ENCODE results near the gene ABT1. TPM values are rescaled to one million over a fixed set of nuclear protein-coding genes. Genes with fewer than 3 reads are reported as not detected.
"Not testable (repeated sequence)": the region's sequence is repeated elsewhere in the genome, so short reads cannot be mapped to it uniquely, and the experiment has no call there.

The ABT1 gene
- total RNA-seq = 7.6 TPM
- long read RNA-seq, transcript ABT1-201 (3 exons, 2,949 nt) = major isoform, 5 of 8 reads
- long read RNA-seq, partial matches to known transcripts = 2 of 8 reads
- long read RNA-seq, other reads (novel, unspliced or antisense) = 1 of 8 reads

- intact Hi-C loops (cut with DNase I) = loop anchor here (2.0 kb wide), 2 partner anchors 24 to 424 kb away; no protein-coding TSS in a partner anchor
- peak; percentile 98 for ATAC-seq
- DNase-seq (ENCODE audit: missing footprints) = peak; percentile 98
Measured at GRCh38 chr6:26596579-26597388, at the start of gene ABT1. Gene ABT1 (plus strand): TSS chr6:26596953. CDS start chr6:26596983, 30 bp downstream.

DNA sequence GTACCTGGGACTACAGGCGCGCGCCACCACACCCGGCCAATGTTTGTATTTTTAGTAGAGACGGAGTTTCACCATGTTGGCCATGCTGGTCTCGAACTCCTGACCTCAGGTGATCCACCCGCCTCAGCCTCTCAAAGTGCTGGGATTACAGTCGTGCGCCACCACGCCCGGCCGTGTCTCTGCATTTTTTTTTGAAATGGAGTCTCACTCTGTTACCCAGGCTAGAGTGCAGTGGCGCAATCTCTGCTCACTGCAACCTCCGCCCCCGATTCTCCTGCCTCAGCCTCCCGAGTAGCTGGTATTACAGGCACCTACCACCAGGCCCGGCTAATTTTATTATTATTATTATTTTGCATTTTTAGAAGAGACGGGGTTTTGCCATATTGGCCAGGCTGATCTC, 49.4 kb upstream of the ABT1 start:
- intact Hi-C loops (cut with DNase I); DNase-seq (ENCODE audit: missing footprints); ATAC-seq: not testable (repeated sequence)

GRCh38 chr6:26550250-26550993, 46.3 kb upstream of the ABT1 start:
- peak; percentile 83 for DNase-seq (ENCODE audit: missing footprints)
- ATAC-seq = peak; percentile 56
- intact Hi-C loops (cut with DNase I) = no loop called here

GRCh38 chr6:26552205-26552604, 44.5 kb upstream of the ABT1 start:
- ATAC-seq = no peak
- DNase-seq (ENCODE audit: missing footprints) = no peak
- intact Hi-C loops (cut with DNase I) = no loop called here

GRCh38 chr6:26552640-26553188, 44.0 kb upstream of the ABT1 start:
- ATAC-seq (no peak), DNase-seq (ENCODE audit: missing footprints) (no peak)
- intact Hi-C loops (cut with DNase I) = loop anchor here (1.0 kb wide), 2 partner anchors 14 to 31 kb away; partner anchors contain the start of gene HMGN4

DNA sequence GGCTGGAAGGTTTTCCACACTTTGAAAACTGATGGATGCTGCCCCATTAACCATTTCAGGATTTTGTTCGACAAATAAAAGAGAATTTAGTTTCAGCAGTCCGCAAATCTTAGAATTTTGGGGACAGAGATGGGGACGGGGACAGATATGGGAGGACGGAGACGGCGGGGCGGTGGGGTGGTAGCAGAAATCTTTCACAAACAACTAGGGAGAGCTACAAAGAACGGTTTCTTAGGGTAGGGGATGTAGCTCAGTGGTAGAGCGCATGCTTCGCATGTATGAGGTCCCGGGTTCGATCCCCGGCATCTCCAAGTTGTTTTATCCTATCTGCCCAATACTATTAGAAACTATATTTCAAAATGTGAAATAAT, 43.5 kb upstream of the ABT1 start:
- no peak for DNase-seq (ENCODE audit: missing footprints)
- intact Hi-C loops (cut with DNase I) = loop anchor here (1.0 kb wide), 2 partner anchors 15 to 32 kb away; partner anchors contain the start of gene HMGN4
- peak; percentile 82 for ATAC-seq

DNA sequence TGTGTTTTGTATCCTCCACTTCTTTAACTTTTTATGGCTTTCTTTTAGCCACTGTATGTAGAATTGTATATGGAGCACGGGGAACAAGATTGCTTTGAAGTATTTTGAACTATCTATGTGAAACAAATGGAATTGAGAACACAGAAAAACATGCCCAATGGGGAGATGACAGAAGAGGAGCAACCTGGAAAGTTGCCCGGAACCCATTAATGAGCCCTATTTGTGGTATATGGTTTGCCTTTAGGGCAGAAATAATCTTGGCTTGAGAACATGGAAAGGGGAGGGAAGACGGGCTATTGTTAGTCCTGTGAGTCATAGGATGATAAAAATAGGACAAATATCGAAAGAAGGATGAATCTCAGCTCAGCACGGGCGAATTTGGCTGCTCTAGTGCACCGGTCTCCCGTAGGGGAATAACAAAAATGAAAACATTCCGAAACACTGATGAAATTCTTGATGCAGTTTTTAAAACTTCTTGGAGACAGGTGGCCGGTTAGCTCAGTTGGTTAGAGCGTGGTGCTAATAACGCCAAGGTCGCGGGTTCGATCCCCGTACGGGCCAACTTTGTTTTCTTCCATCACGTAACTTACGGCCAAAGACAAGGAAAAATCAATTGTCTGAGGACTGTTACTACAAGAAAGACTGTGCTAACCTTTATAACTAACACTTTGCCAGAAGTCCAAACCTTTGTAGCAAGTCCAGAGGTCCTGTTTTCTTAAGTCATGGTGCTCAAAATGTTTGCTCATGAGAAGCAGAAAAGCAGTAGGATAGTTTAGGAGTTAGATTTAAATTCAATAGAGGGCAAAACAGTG, 42.9 kb upstream of the ABT1 start:
- intact Hi-C loops (cut with DNase I) = loop anchor here (1.0 kb wide), 3 partner anchors 14 to 33 kb away; partner anchors contain the start of gene HMGN4
- DNase-seq (ENCODE audit: missing footprints) (peak; percentile 80), ATAC-seq (peak; percentile 83)

- intact Hi-C loops (cut with DNase I) = loop anchor here (1.0 kb wide), 1 partner anchor 14 kb away; no protein-coding TSS in a partner anchor
- DNase-seq (ENCODE audit: missing footprints) (no peak), ATAC-seq (no peak)
Measured at GRCh38 chr6:26554447-26554696, 42.4 kb upstream of the ABT1 start.

- intact Hi-C loops (cut with DNase I) = loop anchor here (1.0 kb wide), 1 partner anchor 13 kb away; no protein-coding TSS in a partner anchor
- no peak for DNase-seq (ENCODE audit: missing footprints)
- peak; percentile 24 for ATAC-seq
Measured at GRCh38 chr6:26554697-26555504, 41.9 kb upstream of the ABT1 start.

DNA sequence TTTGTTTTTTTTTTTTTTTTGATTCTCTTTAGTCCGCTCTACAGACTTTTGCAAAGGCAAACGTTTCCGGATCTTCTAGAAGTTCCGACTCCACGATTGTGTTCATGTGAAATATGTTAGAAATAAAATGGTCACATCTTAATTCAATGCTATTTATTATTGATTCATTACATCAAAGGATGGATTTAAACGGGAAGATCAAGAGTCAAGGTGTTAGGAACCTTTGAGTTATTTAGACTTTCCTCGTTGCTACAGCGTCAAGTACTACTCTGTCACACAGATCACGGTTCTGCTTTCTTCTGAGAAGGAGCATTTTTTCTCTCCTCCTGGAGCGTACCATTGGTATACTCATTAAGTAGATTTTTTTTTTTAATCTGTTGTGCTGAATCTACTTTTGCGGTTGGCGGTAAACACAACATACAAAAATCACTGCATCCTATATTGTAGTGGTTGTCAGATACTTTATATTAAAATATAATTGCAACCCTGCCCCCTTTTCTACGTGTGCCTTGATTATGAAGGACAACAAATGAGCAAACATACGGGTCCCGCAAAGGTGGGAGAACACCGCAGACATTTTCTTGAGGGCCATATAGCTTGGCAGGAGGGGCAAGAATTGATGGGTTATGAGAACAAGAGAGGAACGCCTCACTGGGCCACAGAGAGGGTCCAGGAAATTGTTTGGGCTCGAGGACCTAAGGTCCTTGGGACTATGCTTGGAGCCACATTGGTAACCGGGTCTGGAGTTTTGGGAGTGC, 41.1 kb upstream of the ABT1 start:
- ATAC-seq (no peak), DNase-seq (ENCODE audit: missing footprints) (no peak)
- intact Hi-C loops (cut with DNase I) = no loop called here

- DNase-seq (ENCODE audit: missing footprints) (no peak), ATAC-seq (peak; percentile 8)
- intact Hi-C loops (cut with DNase I) = no loop called here
Measured at GRCh38 chr6:26556263-26557070, 40.3 kb upstream of the ABT1 start.

DNA sequence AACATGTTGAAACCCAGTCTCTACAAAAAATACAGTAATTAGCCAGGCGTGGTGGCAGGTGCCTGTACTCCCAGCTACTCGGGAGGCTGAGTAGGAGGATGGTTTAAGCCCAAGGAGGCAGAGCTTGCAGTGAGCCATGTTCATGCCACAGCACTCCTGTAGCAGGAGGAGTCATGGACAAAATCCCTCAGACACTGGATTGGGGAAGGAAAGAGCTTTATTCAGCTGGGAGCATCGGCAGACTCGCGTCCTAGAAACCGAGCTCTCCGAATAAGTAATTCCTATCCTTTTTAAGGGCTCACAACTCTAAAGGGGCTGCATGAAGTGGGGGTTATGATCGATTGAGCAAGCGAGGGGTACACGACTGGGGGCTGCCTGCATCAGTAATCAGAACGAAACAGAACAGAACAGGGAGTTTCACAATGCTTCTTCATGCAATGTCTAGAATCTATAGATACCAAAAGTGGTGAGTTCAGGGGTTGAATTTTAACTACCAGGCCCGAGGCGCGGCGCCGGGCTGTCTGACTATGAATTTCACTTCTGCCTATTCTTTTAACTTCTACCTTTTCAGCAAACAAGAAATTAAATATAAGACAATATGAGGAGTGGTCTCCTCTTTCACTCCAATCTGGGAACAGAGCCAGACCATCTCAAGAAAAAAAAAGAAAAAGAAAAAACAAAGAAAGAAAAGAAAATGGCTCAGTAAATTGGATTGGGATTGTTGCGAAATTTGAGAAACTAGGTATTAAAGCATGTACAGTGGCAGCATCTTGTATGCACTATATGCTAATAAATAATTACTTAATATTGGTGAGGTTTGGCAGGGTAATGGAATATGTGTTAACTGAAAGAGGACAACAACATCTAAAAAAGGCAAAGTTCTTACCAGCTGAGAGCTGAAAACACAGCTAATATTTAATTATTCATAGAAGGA, 35.0 kb upstream of the ABT1 start:
- DNase-seq (ENCODE audit: missing footprints) = no peak
- ATAC-seq = no peak
- intact Hi-C loops (cut with DNase I) = no loop called here

- DNase-seq (ENCODE audit: missing footprints) (no peak), ATAC-seq (no peak)
- intact Hi-C loops (cut with DNase I) = no loop called here
Measured at GRCh38 chr6:26563488-26563887, 33.3 kb upstream of the ABT1 start.

- peak; percentile 89 for DNase-seq (ENCODE audit: missing footprints)
- ATAC-seq = peak; percentile 80
- intact Hi-C loops (cut with DNase I) = loop anchor here (1.0 to 2.0 kb wide), 2 partner anchors 15 to 36 kb away; no protein-coding TSS in a partner anchor
Measured at GRCh38 chr6:26568601-26569432, 27.9 kb upstream of the ABT1 start.
